Neutrophil (primary cell): ENCODE data around the gene CBFA2T2.

Source experiments
- H3K27ac ChIP-seq: fragments of 200-600 bp; sonication (generic); 2 replicates; pipeline ENCODE4 v1.5.1; 2016; ENCODE audit warnings: mild to moderate bottlenecking, moderate library complexity
- H3K27me3 ChIP-seq: fragments of 200-600 bp; sonication (generic); 2 replicates; pipeline ENCODE4 v1.6.0; 2016; ENCODE audit warnings: mild to moderate bottlenecking
- H3K36me3 ChIP-seq: fragments of 200-600 bp; sonication (generic); 2 replicates; pipeline ENCODE4 v1.5.1; 2017
- H3K4me1 ChIP-seq, 2 experiments: fragments of 200-600 bp in 1 of 2; sonication (generic) in 1 of 2; 1 replicate in 1 of 2; 2 replicates in 1 of 2; pipeline versions ENCODE4 v1.5.1 to v1.6.1; 2013 to 2016; ENCODE audit warnings: low read depth in 1 of 2, low read length in 1 of 2, mild to moderate bottlenecking in 1 of 2, moderate library complexity in 1 of 2; ENCODE audit not compliant: control insufficient read depth in 1 of 2, insufficient read depth in 1 of 2
- H3K4me3 ChIP-seq, 2 experiments: fragments of 200-600 bp in 1 of 2; sonication (generic) in 1 of 2; 1 replicate in 1 of 2; 2 replicates in 1 of 2; pipeline ENCODE4 v1.5.1; 2013 to 2016; ENCODE audit warnings: low read depth in 1 of 2, low read length in 1 of 2, mild to moderate bottlenecking in 1 of 2, moderate library complexity in 1 of 2
- H3K9me3 ChIP-seq: fragments of 200-600 bp; sonication (generic); 2 replicates; pipeline ENCODE4 v1.5.1; 2016
- TF ChIP-seq, protein P1 (sequence below): fragments of 200-600 bp; sonication (generic); IDR thresholded peaks from 2 replicates; pipeline ENCODE4 v1.5.1; 2016; ENCODE audit warnings: antibody characterized with exemption

Gene CBFA2T2

DNA sequence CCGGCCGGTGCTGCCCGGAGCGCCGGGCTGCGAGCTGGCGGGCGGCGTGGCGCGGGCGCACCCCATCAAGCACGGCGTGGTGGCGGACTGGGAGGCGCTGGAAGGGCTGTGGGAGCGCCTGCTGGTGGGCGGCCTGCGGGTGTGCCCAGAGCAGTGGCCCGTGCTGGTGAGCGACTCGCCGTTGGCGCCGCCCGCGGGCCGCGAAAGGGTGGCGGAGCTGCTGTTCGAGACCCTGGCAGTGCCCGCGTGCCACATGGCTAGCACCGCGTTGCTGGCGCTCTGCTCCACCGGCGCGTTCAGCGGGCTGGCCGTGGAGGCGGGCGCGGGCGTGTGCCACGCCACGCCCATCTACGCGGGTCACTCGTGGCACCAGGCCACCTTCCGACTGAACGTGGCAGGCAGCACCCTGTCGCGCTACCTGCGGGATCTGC lies 177.4 kb downstream of the CBFA2T2 start:
- Histone ChIP-seq H3K27ac (peak overlapping the region; percentile 83), H3K9me3 (no peaks in the 10 kb centered on the region), H3K4me1 (peaks cover 41 to 42% of the 10 kb centered on the region in 2 experiments), H3K4me3 (peak overlapping the region; percentile 73 to 93), H3K36me3 (no peaks in the 10 kb centered on the region), H3K27me3 (no peaks in the 10 kb centered on the region)
- TF ChIP-seq, protein P1, sequence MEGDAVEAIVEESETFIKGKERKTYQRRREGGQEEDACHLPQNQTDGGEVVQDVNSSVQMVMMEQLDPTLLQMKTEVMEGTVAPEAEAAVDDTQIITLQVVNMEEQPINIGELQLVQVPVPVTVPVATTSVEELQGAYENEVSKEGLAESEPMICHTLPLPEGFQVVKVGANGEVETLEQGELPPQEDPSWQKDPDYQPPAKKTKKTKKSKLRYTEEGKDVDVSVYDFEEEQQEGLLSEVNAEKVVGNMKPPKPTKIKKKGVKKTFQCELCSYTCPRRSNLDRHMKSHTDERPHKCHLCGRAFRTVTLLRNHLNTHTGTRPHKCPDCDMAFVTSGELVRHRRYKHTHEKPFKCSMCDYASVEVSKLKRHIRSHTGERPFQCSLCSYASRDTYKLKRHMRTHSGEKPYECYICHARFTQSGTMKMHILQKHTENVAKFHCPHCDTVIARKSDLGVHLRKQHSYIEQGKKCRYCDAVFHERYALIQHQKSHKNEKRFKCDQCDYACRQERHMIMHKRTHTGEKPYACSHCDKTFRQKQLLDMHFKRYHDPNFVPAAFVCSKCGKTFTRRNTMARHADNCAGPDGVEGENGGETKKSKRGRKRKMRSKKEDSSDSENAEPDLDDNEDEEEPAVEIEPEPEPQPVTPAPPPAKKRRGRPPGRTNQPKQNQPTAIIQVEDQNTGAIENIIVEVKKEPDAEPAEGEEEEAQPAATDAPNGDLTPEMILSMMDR, result no peak

DNA sequence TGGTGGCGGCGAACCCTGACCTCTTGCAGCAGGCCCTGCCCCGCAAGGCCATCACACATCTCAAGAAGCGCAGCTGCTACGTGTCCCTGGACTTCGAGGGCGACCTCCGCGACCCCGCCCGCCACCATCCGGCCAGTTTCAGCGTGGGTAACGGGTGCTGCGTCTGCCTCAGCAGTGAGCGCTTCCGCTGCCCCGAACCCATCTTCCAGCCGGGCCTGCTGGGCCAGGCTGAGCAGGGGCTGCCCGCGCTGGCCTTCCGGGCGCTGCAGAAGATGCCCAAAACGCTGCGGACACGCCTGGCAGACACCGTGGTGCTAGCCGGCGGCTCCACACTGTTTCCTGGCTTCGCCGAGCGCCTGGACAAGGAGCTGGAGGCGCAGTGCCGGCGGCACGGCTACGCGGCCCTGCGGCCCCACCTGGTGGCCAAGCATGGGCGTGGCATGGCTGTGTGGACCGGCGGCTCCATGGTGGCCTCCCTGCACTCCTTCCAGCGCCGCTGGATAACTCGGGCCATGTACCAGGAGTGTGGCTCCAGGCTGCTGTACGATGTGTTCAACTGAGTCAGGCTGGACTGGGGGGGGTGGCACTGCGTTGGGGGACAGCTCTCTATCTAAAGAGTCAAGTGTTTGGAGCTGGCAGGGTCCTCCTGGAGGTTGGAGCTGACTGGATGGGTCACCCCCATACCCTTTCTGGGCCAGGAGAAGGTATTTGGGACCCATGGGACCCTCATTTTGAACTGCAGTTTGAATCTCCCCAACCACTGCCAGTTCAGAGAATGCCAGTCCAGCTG lies 178.0 kb downstream of the CBFA2T2 start:
- no peaks in the 10 kb centered on the region for H3K9me3 ChIP-seq
- peak overlapping the region; percentile 83 for H3K27ac ChIP-seq
- H3K4me1 ChIP-seq, result peaks cover 37 to 41% of the 10 kb centered on the region in 2 experiments

DNA sequence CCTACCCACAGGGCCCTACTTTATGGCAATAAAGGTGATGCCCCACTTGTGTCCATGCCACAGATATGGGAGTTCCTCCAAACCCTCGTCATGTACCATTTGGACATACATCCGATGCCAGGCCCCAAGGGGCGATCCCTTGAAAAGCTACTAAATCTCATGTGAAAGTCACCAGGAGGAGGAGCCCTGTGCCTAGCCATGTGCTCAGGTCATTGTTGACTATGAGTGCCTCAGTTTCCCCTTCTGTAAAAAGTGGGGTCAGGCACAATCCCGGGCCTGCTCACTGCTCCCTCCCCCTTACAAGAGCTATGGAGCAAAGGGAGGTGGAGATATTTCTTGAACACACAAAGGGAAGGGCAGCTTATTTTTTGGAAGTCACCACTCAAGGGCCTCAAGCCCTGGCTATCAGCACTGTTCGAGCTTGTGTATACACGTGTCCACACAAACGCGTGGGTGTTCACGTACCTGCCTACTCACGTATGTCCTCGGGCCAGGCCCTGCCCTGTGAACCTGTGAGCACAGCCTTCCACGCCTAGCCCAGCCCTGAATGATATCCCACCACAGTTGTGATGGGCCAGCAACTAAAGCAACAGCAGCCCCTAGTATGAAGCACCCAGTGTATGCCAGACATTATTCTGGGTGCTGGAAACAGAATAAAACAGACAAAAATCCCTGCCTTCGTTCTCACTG lies 178.7 kb downstream of the CBFA2T2 start:
- Histone ChIP-seq H3K9me3 (no peaks in the 10 kb centered on the region), H3K4me1 (peaks cover 38% of the 10 kb centered on the region in 2 experiments), H3K4me3 (no peak overlapping the region), H3K36me3 (no peaks in the 10 kb centered on the region), H3K27ac (no peak overlapping the region), H3K27me3 (no peaks in the 10 kb centered on the region)
- TF ChIP-seq, protein P1, result no peak

More for the DNA sequence above, 178.0 kb downstream of the CBFA2T2 start:
- Histone ChIP-seq H3K27me3 (no peaks in the 10 kb centered on the region), H3K4me3 (peak overlapping the region; percentile 73 to 93), H3K36me3 (no peaks in the 10 kb centered on the region)
- TF ChIP-seq, protein P1, result peak; percentile 95

DNA sequence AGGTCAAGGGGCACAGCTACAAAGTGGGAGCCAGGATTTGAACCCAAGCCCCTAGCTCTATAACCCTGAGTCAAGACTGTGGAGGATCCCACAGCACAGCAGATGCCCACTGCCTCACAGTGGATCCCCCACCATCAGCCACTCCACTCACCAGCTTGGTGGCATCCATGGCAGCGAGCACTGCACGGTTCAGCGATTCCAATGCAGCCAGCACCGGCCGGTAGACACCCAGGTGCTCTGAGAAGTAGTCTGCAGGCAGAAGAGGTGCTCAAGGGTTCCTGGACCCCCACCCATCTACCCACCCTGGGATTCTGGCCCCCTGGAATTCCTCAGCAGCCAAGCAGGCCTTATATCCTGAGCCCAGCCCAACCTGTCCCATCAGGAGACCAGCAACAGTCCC lies 179.3 kb downstream of the CBFA2T2 start:
- H3K27me3 ChIP-seq, result no peaks in the 10 kb centered on the region
- no peak overlapping the region for H3K27ac ChIP-seq
- H3K9me3 ChIP-seq, result no peaks in the 10 kb centered on the region
- TF ChIP-seq, protein P1, result no peak
- H3K36me3 ChIP-seq, result no peaks in the 10 kb centered on the region
- H3K4me3 ChIP-seq, result no peak overlapping the region
- H3K4me1 ChIP-seq, result peaks cover 36% of the 10 kb centered on the region in 2 experiments

DNA sequence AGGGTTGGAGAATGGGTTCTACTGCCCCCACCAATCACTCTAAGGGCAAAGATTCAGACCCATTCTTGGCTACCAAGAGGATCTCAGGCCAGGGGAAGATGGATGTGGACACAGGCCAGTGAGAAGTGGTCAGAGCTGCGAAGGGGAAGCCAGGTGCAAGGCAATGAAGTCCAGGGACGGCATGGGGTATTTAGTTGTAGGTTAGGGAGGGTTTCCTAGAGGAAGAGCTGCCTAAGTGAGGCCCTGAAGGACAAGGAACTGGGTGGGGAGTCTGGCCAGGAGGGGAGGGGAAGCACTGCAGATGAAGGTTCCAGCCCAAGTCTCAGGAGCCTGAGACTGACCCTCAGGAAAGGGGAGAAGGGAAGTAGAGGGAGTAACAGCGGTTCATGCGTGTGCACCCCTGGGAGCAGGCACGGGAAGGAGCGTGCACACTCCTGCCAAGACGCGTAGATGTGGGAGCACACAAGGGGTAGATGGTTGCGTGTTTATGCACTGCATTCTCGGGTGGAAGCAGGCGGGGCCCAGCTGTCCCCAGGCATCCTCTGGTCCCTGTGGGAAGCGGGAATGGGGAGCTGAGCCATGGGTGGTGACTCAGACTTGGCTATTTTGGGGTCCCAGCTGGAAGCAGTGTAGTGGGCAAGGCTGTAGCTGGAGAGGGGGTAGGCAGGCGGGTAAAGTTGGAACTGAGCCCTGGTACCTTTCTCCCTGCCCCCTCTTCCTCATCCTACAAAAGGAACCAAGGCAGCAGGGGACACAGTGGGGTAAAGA lies 180.2 kb downstream of the CBFA2T2 start:
- no peaks in the 10 kb centered on the region for H3K9me3 ChIP-seq
- no peak overlapping the region for H3K27ac ChIP-seq
- no peak overlapping the region for H3K4me3 ChIP-seq
- peaks cover 36% of the 10 kb centered on the region in 2 experiments for H3K4me1 ChIP-seq
- no peaks in the 10 kb centered on the region for H3K27me3 ChIP-seq
- H3K36me3 ChIP-seq, result no peaks in the 10 kb centered on the region
- TF ChIP-seq, protein P1, result no peak
